GM10266 (cell line): ENCODE data around the gene HNRNPF.

Experiments
- DNase-seq: peaks from one replicate; pipeline ENCODE4 v3.0.0; 2012; ENCODE audit errors: extremely low spot score
- CTCF ChIP-seq: IDR thresholded peaks from 2 replicates; pipeline ENCODE4 v1.5.1; 2012; ENCODE audit warnings: mild to moderate bottlenecking, low read depth; ENCODE audit not compliant: control insufficient read depth, insufficient read depth; ENCODE audit errors: missing control alignments

The HNRNPF gene

GRCh38 chr10:43372765-43373361, 36.1 kb downstream of the HNRNPF start:
- DNase-seq = no peak
- TF ChIP-seq CTCF = no peak

- no peak for DNase-seq
- TF ChIP-seq CTCF = no peak
These were observed 37.6 kb downstream of the HNRNPF start, which contains the start of gene FXYD4 for GRCh38 chr10:43371418-43371817. Gene FXYD4, plus strand, starts transcription at chr10:43371636. Its CDS starts 2,111 bp downstream, at chr10:43373747.

GRCh38 chr10:43370671-43371215, 38.2 kb downstream of the HNRNPF start:
- DNase-seq = no peak
- TF ChIP-seq CTCF = no peak

- DNase-seq = no peak
- TF ChIP-seq CTCF = no peak
These were observed 39.1 kb downstream of the HNRNPF start for GRCh38 chr10:43369921-43370320.

GRCh38 chr10:43365001-43365400, 44.0 kb downstream of the HNRNPF start:
- no peak for TF ChIP-seq CTCF
- DNase-seq = no peak

- DNase-seq = peak; percentile 95
- TF ChIP-seq CTCF = peak; percentile 47
These were observed 46.7 kb downstream of the HNRNPF start for GRCh38 chr10:43362191-43362839.
